PC-3 (cell line): ENCODE results near the gene PCBP3. TPM values are rescaled to one million over a fixed set of nuclear protein-coding genes. Genes with fewer than 3 reads are reported as not detected.

Source experiments
- ATAC-seq: fragments of 200-7000 bp; cut with Tn5 transposase; 2 replicates; pipeline ENCODE4 v1.9.1; 2020; ENCODE audit warnings: mild to moderate bottlenecking, moderate library complexity
- BruUV-seq: library from RNA; stranded (reverse); fragments of 400-500 nt; replicated peaks from 2 replicates; lab custom pipeline; 2021; lab: Mats Ljungman, UMichigan
- CTCF ChIA-PET: fragments of 300-600 bp; sonication (Branson Sonifier 250); formaldehyde crosslinking; loops from one replicate; lab custom pipeline; 2022; ENCODE audit warnings: antibody characterized with exemption; lab: Charles Lee
- POLR2A ChIA-PET: fragments of 300-600 bp; sonication (Branson Sonifier 250); formaldehyde crosslinking; loops from one replicate; lab custom pipeline; 2022; ENCODE audit warnings: antibody characterized with exemption; ENCODE audit not compliant: unreplicated experiment; lab: Charles Lee
- DNase-seq: peaks from one replicate; pipeline ENCODE4 v3.0.0-alpha.2; 2015
- H2AFZ ChIP-seq: fragments of 300-600 bp; sonication (generic); 2 replicates; pipeline ENCODE4 v1.6.0; 2016; ENCODE audit warnings: antibody characterized with exemption, low read length
- H3F3A ChIP-seq: fragments of 300-600 bp; sonication (generic); one replicate; pipeline ENCODE4 v1.6.0; 2017; ENCODE audit warnings: antibody characterized with exemption, low read length, control low read depth, mild to moderate bottlenecking; ENCODE audit not compliant: unreplicated experiment
- H3K27ac ChIP-seq: fragments of 300-600 bp; sonication (generic); 2 replicates; pipeline ENCODE4 v1.5.1; 2016; ENCODE audit warnings: mild to moderate bottlenecking, low read length
- H3K27me3 ChIP-seq: fragments of 300-600 bp; sonication (generic); 2 replicates; pipeline ENCODE4 v1.6.1; 2016; ENCODE audit warnings: low read length, mixed read lengths
- H3K36me3 ChIP-seq: fragments of 300-600 bp; sonication (generic); 2 replicates; pipeline ENCODE4 v1.6.1; 2016; ENCODE audit warnings: low read depth, mixed run types, low read length, mixed read lengths
- H3K4me1 ChIP-seq: fragments of 300-600 bp; sonication (generic); 2 replicates; pipeline ENCODE4 v1.5.1; 2016; ENCODE audit warnings: low read length; ENCODE audit not compliant: insufficient read depth
- H3K4me2 ChIP-seq: fragments of 300-600 bp; sonication (generic); 2 replicates; pipeline ENCODE4 v1.6.0; 2016; ENCODE audit warnings: low read length
- H3K4me3 ChIP-seq: fragments of 300-600 bp; sonication (generic); 2 replicates; pipeline ENCODE4 v1.5.1; 2016; ENCODE audit warnings: mild to moderate bottlenecking, low read length, mixed read lengths
- H3K79me2 ChIP-seq: fragments of 300-600 bp; sonication (generic); 2 replicates; pipeline ENCODE4 v1.6.1; 2017; ENCODE audit warnings: low read length, mixed read lengths
- H3K9ac ChIP-seq: fragments of 300-600 bp; sonication (generic); 2 replicates; pipeline ENCODE4 v1.6.0; 2016; ENCODE audit warnings: mild to moderate bottlenecking, low read length
- H3K9me2 ChIP-seq: fragments of 300-600 bp; sonication (generic); replicated peaks from 2 replicates; pipeline ENCODE4 v1.6.1; 2016; ENCODE audit warnings: mixed run types, low read length, mixed read lengths
- H3K9me3 ChIP-seq: fragments of 300-600 bp; sonication (generic); 2 replicates; pipeline ENCODE4 v1.6.1; 2016; ENCODE audit warnings: low read length, mixed read lengths
- H4K20me1 ChIP-seq: fragments of 300-600 bp; sonication (generic); 2 replicates; pipeline ENCODE4 v1.6.1; 2016; ENCODE audit warnings: low read length, mixed read lengths
- CTCF ChIP-seq: fragments of 300-600 bp; sonication (generic); conservative IDR thresholded peaks from 2 replicates; pipeline ENCODE4 v1.5.1; 2017; ENCODE audit warnings: antibody characterized with exemption, low read depth, mild to moderate bottlenecking, low read length
- EZH2 ChIP-seq: fragments of 300-600 bp; sonication (generic); IDR thresholded peaks from one replicate; pipeline ENCODE4 v1.6.1; 2017; ENCODE audit warnings: antibody characterized with exemption, mild to moderate bottlenecking, low read length; ENCODE audit not compliant: unreplicated experiment
- EZH2phosphoT487 ChIP-seq: fragments of 300-600 bp; sonication (generic); IDR thresholded peaks from 2 replicates; pipeline ENCODE4 v1.6.1; 2018; ENCODE audit warnings: mild to moderate bottlenecking, antibody characterized with exemption, low read length, borderline replicate concordance
- intact Hi-C: fragments of 100-400 bp; cut with micrococcal nuclease; formaldehyde crosslinking; loops from 2 replicates; pipeline ENCODE4 v1.9.0; 2023
- total RNA-seq: library from RNA; depleted of rRNA; stranded (reverse); fragments of >200 nt; gene quantifications from 2 replicates; pipeline ENCODE4 v1.2.3, GENCODE V29; 2014

The PCBP3 gene
- total RNA-seq, 1 experiment from 2014 or later, result 2.4 TPM

- no TSS peak for BruUV-seq
These were observed 126.4 kb downstream of the PCBP3 start for GRCh38 chr21:45769896-45770295.

DNA sequence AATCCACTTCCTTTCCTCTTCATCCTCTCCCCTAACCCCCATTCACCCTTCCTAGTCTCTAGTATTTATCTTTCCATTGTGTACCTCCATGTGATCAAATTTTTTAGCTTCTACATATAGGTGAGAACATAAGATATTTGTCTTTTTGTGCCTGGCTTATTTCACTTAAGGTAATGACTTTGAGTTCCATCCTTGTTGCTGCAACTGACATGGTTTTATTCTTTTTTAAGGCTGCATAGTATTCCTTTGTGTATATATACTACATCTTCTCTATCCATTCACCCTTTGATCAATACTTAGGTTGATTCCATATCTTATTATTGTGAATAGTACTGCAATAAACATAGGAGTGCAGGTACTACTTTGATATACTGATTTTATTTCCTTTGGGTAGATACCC is 128.7 kb downstream of the PCBP3 start:
- TF ChIP-seq CTCF (no peak), EZH2phosphoT487 (no peak), EZH2 (no peak)
- Histone ChIP-seq H3F3A (no peaks in the 10 kb centered on the region), H3K27me3 (no peaks in the 10 kb centered on the region), H3K4me1 (no peaks in the 10 kb centered on the region), H4K20me1 (no peaks in the 10 kb centered on the region), H3K79me2 (no peaks in the 10 kb centered on the region), H3K27ac (no peak overlapping the region), H3K9me2 (no peaks in the 10 kb centered on the region), H3K9ac (no peak overlapping the region), H3K4me3 (no peak overlapping the region), H3K36me3 (no peaks in the 10 kb centered on the region), H3K4me2 (no peak overlapping the region), H3K9me3 (peaks cover 3% of the 10 kb centered on the region; the same call in 1 of the 2 replicates), H2AFZ (no peak overlapping the region)
- CTCF ChIA-PET, result no interaction called here
- BruUV-seq, result no TSS peak
- POLR2A ChIA-PET, result no interaction called here
- DNase-seq (no peak), ATAC-seq (no peak)
- intact Hi-C loops, result no loop called here

More at GRCh38 chr21:45769896-45770295, 126.4 kb downstream of the PCBP3 start:
- Histone ChIP-seq H2AFZ (no peak overlapping the region), H3K9me3 (no peaks in the 10 kb centered on the region), H3F3A (no peaks in the 10 kb centered on the region), H3K9ac (no peak overlapping the region), H3K4me3 (no peak overlapping the region), H3K36me3 (no peaks in the 10 kb centered on the region), H3K27me3 (no peaks in the 10 kb centered on the region), H3K4me2 (no peak overlapping the region), H3K4me1 (no peaks in the 10 kb centered on the region), H4K20me1 (no peaks in the 10 kb centered on the region), H3K9me2 (no peaks in the 10 kb centered on the region), H3K27ac (no peak overlapping the region), H3K79me2 (no peaks in the 10 kb centered on the region)
- ATAC-seq (no peak), DNase-seq (no peak)
- ChIA-PET CTCF (no interaction called here), POLR2A (interaction anchor here (0.5 kb wide), 1 partner anchor 18 kb away, joined by 3 read pairs; no protein-coding TSS in a partner anchor)
- TF ChIP-seq EZH2phosphoT487 (no peak), CTCF (no peak), EZH2 (no peak)
- intact Hi-C loops, result no loop called here

DNA sequence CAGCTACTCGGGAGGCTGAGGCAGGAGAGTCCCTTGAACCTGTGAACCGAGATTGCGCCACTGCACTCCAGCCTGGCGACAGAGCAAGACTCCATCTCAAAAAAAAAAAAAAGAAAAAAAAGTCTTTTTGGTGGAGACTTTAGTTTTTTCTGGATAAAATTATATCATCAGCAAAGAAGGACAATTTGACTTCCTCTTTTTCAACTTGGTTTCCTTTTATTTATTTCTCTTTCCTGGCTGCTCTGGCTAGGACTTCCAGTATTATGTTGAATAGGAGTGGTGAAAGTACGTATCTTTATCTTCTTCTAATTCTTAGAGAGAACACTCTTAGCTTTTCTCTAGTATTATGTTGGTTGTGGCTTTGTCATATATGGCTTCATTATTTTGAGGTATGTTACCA is 130.8 kb downstream of the PCBP3 start:
- CTCF ChIA-PET, result no interaction called here
- Histone ChIP-seq H3K9me3 (peaks cover 10% of the 10 kb centered on the region; the same call in 1 of the 2 replicates), H4K20me1 (no peaks in the 10 kb centered on the region), H3K9ac (no peak overlapping the region), H3K27me3 (no peaks in the 10 kb centered on the region), H3K4me3 (no peak overlapping the region), H3K27ac (no peak overlapping the region), H3F3A (no peaks in the 10 kb centered on the region), H2AFZ (no peak overlapping the region), H3K36me3 (no peaks in the 10 kb centered on the region), H3K4me2 (no peak overlapping the region), H3K9me2 (no peaks in the 10 kb centered on the region), H3K4me1 (no peaks in the 10 kb centered on the region), H3K79me2 (no peaks in the 10 kb centered on the region)
- BruUV-seq, result no TSS peak
- no peak for ATAC-seq
- DNase-seq, result no peak
- intact Hi-C loops, result no loop called here
- POLR2A ChIA-PET, result no interaction called here
- TF ChIP-seq EZH2phosphoT487 (no peak), CTCF (no peak), EZH2 (no peak)
